IMR-90 (cell line): ENCODE data around the gene ADM5. TPM values are rescaled to one million over a fixed set of nuclear protein-coding genes. Genes with fewer than 3 reads are reported as not detected.

ENCODE experiments used
- ATAC-seq: fragments of 200-7000 bp; cut with Tn5 transposase; 2 replicates; pipeline ENCODE4 v1.9.1; 2020; ENCODE audit warnings: low read depth, mild to moderate bottlenecking, moderate library complexity
- BruUV-seq: library from RNA; stranded (reverse); fragments of 400-500 nt; replicated peaks from 2 replicates; lab custom pipeline; 2021; lab: Mats Ljungman, UMichigan
- CTCF ChIA-PET: fragments of 300-600 bp; formaldehyde crosslinking; extraction: SDS; loops from one replicate; lab custom pipeline; 2021; ENCODE audit warnings: antibody characterized with exemption; lab: Yijun Ruan, JAX
- POLR2A ChIA-PET: fragments of 300-600 bp; sonication (Branson Sonifier 250); formaldehyde crosslinking; loops from one replicate; lab custom pipeline; 2022; ENCODE audit warnings: antibody characterized with exemption; ENCODE audit not compliant: unreplicated experiment; lab: Charles Lee
- DNase-seq: peaks from one replicate; pipeline ENCODE4 v3.0.0; 2013
- H2AFZ ChIP-seq: replicated peaks from 2 replicates; pipeline ENCODE3; 2013; ENCODE audit warnings: low read length, mild to moderate bottlenecking; ENCODE audit not compliant: poor library complexity
- H2AK5ac ChIP-seq: 2 replicates; pipeline ENCODE4 v1.6.1; 2013; ENCODE audit warnings: low read depth, low read length, inconsistent platforms
- H2AK9ac ChIP-seq: replicated peaks from 2 replicates; pipeline ENCODE3; 2013; ENCODE audit warnings: mild to moderate bottlenecking, low read depth, low read length, moderate library complexity; ENCODE audit not compliant: poor library complexity
- H2BK120ac ChIP-seq: 2 replicates; pipeline ENCODE4 v1.6.1; 2013; ENCODE audit warnings: low read depth, low read length, inconsistent platforms
- H2BK15ac ChIP-seq: 3 replicates; pipeline ENCODE4 v1.6.1; 2013; ENCODE audit warnings: low read depth, low read length, inconsistent platforms
- H2BK20ac ChIP-seq: 2 replicates; pipeline ENCODE4 v1.6.1; 2013; ENCODE audit warnings: low read depth, mild to moderate bottlenecking, inconsistent platforms, low read length, moderate library complexity
- H2BK5ac ChIP-seq: 2 replicates; pipeline ENCODE4 v1.6.1; 2013; ENCODE audit warnings: mild to moderate bottlenecking, low read depth, low read length, inconsistent platforms; ENCODE audit not compliant: poor library complexity, severe bottlenecking
- H3K14ac ChIP-seq: replicated peaks from 2 replicates; pipeline ENCODE4 v1.6.1; 2013; ENCODE audit warnings: low read depth, low read length, inconsistent platforms
- H3K18ac ChIP-seq: 2 replicates; pipeline ENCODE4 v1.6.1; 2013; ENCODE audit warnings: low read depth, low read length, control low read depth
- H3K23ac ChIP-seq: 2 replicates; pipeline ENCODE4 v1.6.1; 2013; ENCODE audit warnings: low read depth, low read length, inconsistent platforms
- H3K27ac ChIP-seq: 2 replicates; pipeline ENCODE4 v1.5.1; 2013; ENCODE audit warnings: mild to moderate bottlenecking, control low read depth, low read length; ENCODE audit not compliant: insufficient read depth
- H3K27me3 ChIP-seq: 2 replicates; pipeline ENCODE4 v1.6.1; 2013; ENCODE audit warnings: low read length; ENCODE audit not compliant: control insufficient read depth, insufficient read depth
- H3K36me3 ChIP-seq: 2 replicates; pipeline ENCODE4 v1.6.1; 2013; ENCODE audit warnings: low read length, mixed read lengths; ENCODE audit not compliant: control insufficient read depth, insufficient read depth
- H3K4ac ChIP-seq: 2 replicates; pipeline ENCODE4 v1.6.1; 2013; ENCODE audit warnings: low read depth, low read length, inconsistent platforms
- H3K4me1 ChIP-seq: 2 replicates; pipeline ENCODE4 v1.6.1; 2013; ENCODE audit warnings: low read length, mixed read lengths; ENCODE audit not compliant: control insufficient read depth, insufficient read depth
- H3K4me2 ChIP-seq: 2 replicates; pipeline ENCODE4 v1.6.1; 2013; ENCODE audit warnings: low read depth, mild to moderate bottlenecking, control low read depth, low read length, moderate library complexity
- H3K4me3 ChIP-seq: 2 replicates; pipeline ENCODE4 v1.5.1; 2013; ENCODE audit warnings: low read depth, mild to moderate bottlenecking, control low read depth, low read length, moderate library complexity; ENCODE audit not compliant: insufficient read depth
- H3K56ac ChIP-seq: 2 replicates; pipeline ENCODE4 v1.6.1; 2013; ENCODE audit warnings: low read length, inconsistent platforms; ENCODE audit not compliant: insufficient read depth; ENCODE audit errors: extremely low read depth
- H3K79me1 ChIP-seq, 2 experiments: 2 replicates each; pipeline ENCODE4 v1.6.1; 2013; ENCODE audit warnings: low read length in 2 of 2, inconsistent platforms in 1 of 2, low read depth in 1 of 2
- H3K9ac ChIP-seq: 2 replicates; pipeline ENCODE4 v1.6.1; 2013; ENCODE audit warnings: low read depth, low read length, control low read depth
- H3K9me1 ChIP-seq: 2 replicates; pipeline ENCODE4 v1.6.1; 2013; ENCODE audit warnings: low read length, inconsistent platforms; ENCODE audit not compliant: insufficient read depth
- H3K9me3 ChIP-seq: 2 replicates; pipeline ENCODE4 v1.6.1; 2013; ENCODE audit warnings: low read length; ENCODE audit not compliant: control insufficient read depth, insufficient read depth
- H4K20me1 ChIP-seq: 2 replicates; pipeline ENCODE4 v1.6.1; 2013; ENCODE audit warnings: low read length, inconsistent platforms; ENCODE audit not compliant: insufficient read depth
- H4K5ac ChIP-seq: 2 replicates; pipeline ENCODE4 v1.6.1; 2013; ENCODE audit warnings: mild to moderate bottlenecking, low read depth, low read length, control low read depth
- H4K8ac ChIP-seq, 2 experiments: 2 replicates each; pipeline ENCODE4 v1.6.1; 2013; ENCODE audit warnings: low read depth in 2 of 2, low read length in 2 of 2, control low read depth in 1 of 2, inconsistent platforms in 1 of 2
- H4K91ac ChIP-seq: 2 replicates; pipeline ENCODE4 v1.6.1; 2013; ENCODE audit warnings: low read depth, low read length, inconsistent platforms; ENCODE audit not compliant: insufficient read depth
- BHLHE40 ChIP-seq: fragments of 150-350 bp; IDR thresholded peaks from 2 replicates; pipeline ENCODE4 v1.6.1; 2016; ENCODE audit warnings: mild to moderate bottlenecking, low read depth, low read length
- CEBPB ChIP-seq: IDR thresholded peaks from 2 replicates; pipeline ENCODE4 v1.6.1; 2012; ENCODE audit warnings: low read depth, low read length, improper control_type of control experiment
- CHD1 ChIP-seq: IDR thresholded peaks from 2 replicates; pipeline ENCODE4 v1.6.1; 2012; ENCODE audit warnings: low read depth, low read length, improper control_type of control experiment
- FOS ChIP-seq: fragments of 150-350 bp; IDR thresholded peaks from 2 replicates; pipeline ENCODE4 v1.6.1; 2016; ENCODE audit warnings: low read depth, low read length
- MAFK ChIP-seq: IDR thresholded peaks from 2 replicates; pipeline ENCODE4 v1.6.1; 2012; ENCODE audit warnings: low read depth, low read length, improper control_type of control experiment
- MAZ ChIP-seq: IDR thresholded peaks from 2 replicates; pipeline ENCODE4 v1.6.1; 2012; ENCODE audit warnings: low read depth, mild to moderate bottlenecking, low read length, improper control_type of control experiment, moderate library complexity, borderline replicate concordance
- NFE2L2 ChIP-seq: fragments of 150-350 bp; IDR thresholded peaks from 2 replicates; pipeline ENCODE4 v1.6.1; 2016; ENCODE audit warnings: low read depth, mild to moderate bottlenecking, low read length
- POLR2A ChIP-seq: IDR thresholded peaks from 2 replicates; pipeline ENCODE4 v1.6.1; 2012; ENCODE audit warnings: mild to moderate bottlenecking, low read depth, low read length
- RAD21 ChIP-seq: IDR thresholded peaks from 2 replicates; pipeline ENCODE4 v1.6.1; 2012; ENCODE audit warnings: low read length, improper control_type of control experiment
- RCOR1 ChIP-seq: IDR thresholded peaks from 2 replicates; pipeline ENCODE4 v1.6.1; 2012; ENCODE audit warnings: mild to moderate bottlenecking, low read length, improper control_type of control experiment; ENCODE audit not compliant: insufficient replicate concordance
- SMC3 ChIP-seq: fragments of 150-350 bp; IDR thresholded peaks from 2 replicates; pipeline ENCODE4 v1.6.1; 2016; ENCODE audit warnings: low read depth, mild to moderate bottlenecking, antibody characterized with exemption, low read length, moderate library complexity
- USF2 ChIP-seq: fragments of 150-350 bp; IDR thresholded peaks from 2 replicates; pipeline ENCODE4 v1.6.1; 2017; ENCODE audit warnings: mild to moderate bottlenecking, antibody characterized with exemption, low read length, low read depth
- WGBS, 2 experiments: methylation state at CpG; one replicate each; pipeline versions ENCODE4 v1.1.5 to v1.1.7; 2013; ENCODE audit warnings: missing lambda C conversion rate in 2 of 2; ENCODE audit not compliant: insufficient read length in 1 of 2; ENCODE audit errors: extremely low coverage in 2 of 2; 5-methylcytosine and 5-hydroxymethylcytosine counted together
- dilution Hi-C: fragments of 300-500 bp; cut with HindIII; formaldehyde crosslinking; loops from one replicate; pipeline ENCODE4 v1.14.3; 2018; ENCODE audit warnings: low sequenced_read_pairs; ENCODE audit not compliant: unreplicated experiment
- in situ Hi-C: fragments of 300-500 bp; cut with MboI; formaldehyde crosslinking; loops from 3 replicates; pipeline ENCODE4 v1.14.3; 2019; ENCODE audit warnings: low sequenced_read_pairs, inconsistent platforms, mixed read lengths
- intact Hi-C: fragments of 100-400 bp; cut with micrococcal nuclease; formaldehyde crosslinking; loops from 2 replicates; pipeline ENCODE4 v1.10.0; 2022
- polyA plus RNA-seq, 3 experiments: library from polyadenylated mRNA; depleted of rRNA; stranded (reverse); fragments of >200 nt; gene quantifications; 2 replicates each; pipeline ENCODE4 v1.2.3, GENCODE V29; 2012; ENCODE audit warnings: low replicate concordance in 1 of 3
- total RNA-seq: library from RNA; depleted of rRNA; stranded (reverse); fragments of >200 nt; gene quantifications from 2 replicates; pipeline ENCODE4 v1.2.3, GENCODE V29; 2012
- TF ChIP-seq, protein P1 (sequence below): fragments of 150-350 bp; IDR thresholded peaks from 2 replicates; pipeline ENCODE4 v1.6.1; 2016; ENCODE audit warnings: low read depth, mild to moderate bottlenecking, low read length, moderate library complexity, borderline replicate concordance

Gene ADM5
- total and polyA plus RNA-seq, 2 of the 4 experiments (the other 2 are of a cell fraction), result 0.18 to 0.99 TPM

- no peak for TF ChIP-seq USF2
- TF ChIP-seq NFE2L2, result no peak
- TF ChIP-seq, protein P1, sequence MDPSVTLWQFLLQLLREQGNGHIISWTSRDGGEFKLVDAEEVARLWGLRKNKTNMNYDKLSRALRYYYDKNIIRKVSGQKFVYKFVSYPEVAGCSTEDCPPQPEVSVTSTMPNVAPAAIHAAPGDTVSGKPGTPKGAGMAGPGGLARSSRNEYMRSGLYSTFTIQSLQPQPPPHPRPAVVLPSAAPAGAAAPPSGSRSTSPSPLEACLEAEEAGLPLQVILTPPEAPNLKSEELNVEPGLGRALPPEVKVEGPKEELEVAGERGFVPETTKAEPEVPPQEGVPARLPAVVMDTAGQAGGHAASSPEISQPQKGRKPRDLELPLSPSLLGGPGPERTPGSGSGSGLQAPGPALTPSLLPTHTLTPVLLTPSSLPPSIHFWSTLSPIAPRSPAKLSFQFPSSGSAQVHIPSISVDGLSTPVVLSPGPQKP, result no peak
- peak; percentile 60; the same call in 1 of the 2 replicates for TF ChIP-seq POLR2A
- TF ChIP-seq RCOR1, result peak; percentile 98
- TF ChIP-seq BHLHE40, result peak; percentile 98
- no peak for TF ChIP-seq MAZ
- no peak for TF ChIP-seq CEBPB
- no peak for TF ChIP-seq SMC3
- no peak for TF ChIP-seq RAD21
- TF ChIP-seq CHD1, result peak; percentile 94; the same call in 1 of the 2 replicates
- peak; percentile 31; the same call in 1 of the 2 replicates for TF ChIP-seq MAFK
- 0 out of 2 replicates have a peak, but pooled peaks have one; percentile 7 for TF ChIP-seq FOS
- no peaks in the 10 kb centered on the region for H3K27me3 ChIP-seq
- peaks cover 3% of the 10 kb centered on the region; the same call in 1 of the 2 replicates for H3K9me1 ChIP-seq
- H2BK15ac ChIP-seq, result peak overlapping the region; percentile 100
- peak overlapping the region; percentile 99 for H3K4ac ChIP-seq
- H2AFZ ChIP-seq, result peak overlapping the region; percentile 98
- peak overlapping the region; percentile 68 to 100 for H4K8ac ChIP-seq
- peak overlapping the region; percentile 43 for H3K4me3 ChIP-seq
- H3K4me1 ChIP-seq, result peaks cover 16% of the 10 kb centered on the region
- intact Hi-C loops, result loop anchor here (2.0 to 5.0 kb wide), 2 partner anchors 35 to 84 kb away; partner anchors contain the start of genes PRR12 and RRAS
- peak overlapping the region; percentile 99 for H4K91ac ChIP-seq
- H3K9ac ChIP-seq, result peak overlapping the region; percentile 93
- WGBS, 2 experiments, result 4% methylated on average over 9 of the region's 27 CpGs; no CpG with 5 or more reads in 1 of the 2 experiments
- dilution Hi-C loops, result no loop called here
- H3K56ac ChIP-seq, result peak overlapping the region; percentile 100
- BruUV-seq, result no TSS peak
- ChIA-PET POLR2A (interaction anchor here (0.7 to 1.4 kb wide), 4 partner anchors 14 to 57 kb away, joined by 4 to 8 read pairs (median 8); partner anchors contain the start of genes CPT1C and RRAS), CTCF (interaction anchor here (0.6 to 2.0 kb wide), 3 partner anchors 33 to 106 kb away, joined by 3 to 8 read pairs (median 4); no protein-coding TSS in a partner anchor)
- no peaks in the 10 kb centered on the region for H3K9me3 ChIP-seq
- H2BK120ac ChIP-seq, result peak overlapping the region; percentile 100
- H3K79me1 ChIP-seq, result peaks cover 4 to 50% of the 10 kb centered on the region in 2 experiments; a peak in 3 of 4 replicates
- peak overlapping the region; percentile 84 for H3K4me2 ChIP-seq
- H3K18ac ChIP-seq, result peak overlapping the region; percentile 96
- H3K23ac ChIP-seq, result peak overlapping the region; percentile 100
- peak overlapping the region; percentile 87 for H2AK5ac ChIP-seq
- ATAC-seq, result peak; percentile 33
- no peaks in the 10 kb centered on the region for H3K36me3 ChIP-seq
- peak overlapping the region; percentile 93 for H2BK5ac ChIP-seq
- H4K20me1 ChIP-seq, result peaks cover 36% of the 10 kb centered on the region
- peak overlapping the region; percentile 99 for H2AK9ac ChIP-seq
- H4K5ac ChIP-seq, result peak overlapping the region; percentile 90
- H3K14ac ChIP-seq, result peak overlapping the region; percentile 100
- H2BK20ac ChIP-seq, result peak overlapping the region; percentile 99
- H3K27ac ChIP-seq, result peak overlapping the region; percentile 91
- in situ Hi-C loops, result no loop called here
- DNase-seq, result peak; percentile 95
Measured at GRCh38 chr19:49676136-49676783, 13.1 kb upstream of the ADM5 start.
